ENCODE data around the gene XXYLT1.

- TF ChIP-seq CTCF (IDR thresholded peaks at IDR 0.05) (no peak), POLR2A (IDR thresholded peaks at IDR 0.05) (no peak)
Observed at GRCh38 chr3:195198426-195199346, 72.3 kb downstream of the XXYLT1 start.
